ENCODE data around the gene C9.
"Not testable (repeated sequence)": the region's sequence is repeated elsewhere in the genome, so short reads cannot be mapped to it uniquely, and the experiment has no call there.

Gene C9

DNA sequence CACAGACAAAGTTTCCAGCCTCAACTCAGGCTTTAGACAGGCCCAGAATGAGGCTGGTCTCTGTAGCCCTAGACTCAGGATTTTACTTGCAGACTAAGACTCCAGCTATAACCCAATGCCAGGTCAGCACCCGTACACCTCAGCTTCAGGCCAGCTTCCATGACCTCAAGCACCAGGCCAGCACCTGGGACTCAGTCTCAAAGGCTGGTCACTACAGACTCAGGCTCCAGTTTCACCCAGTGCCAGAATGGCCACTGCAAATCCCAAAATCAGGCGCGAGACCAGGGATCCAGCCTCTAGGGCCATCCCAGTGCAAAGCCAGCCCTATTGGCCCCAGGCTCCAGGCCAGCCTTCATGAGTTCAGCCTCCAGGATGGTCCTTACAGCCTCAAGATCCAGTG lies 44.9 kb downstream of the C9 start:
- no peak for DNase-seq

DNA sequence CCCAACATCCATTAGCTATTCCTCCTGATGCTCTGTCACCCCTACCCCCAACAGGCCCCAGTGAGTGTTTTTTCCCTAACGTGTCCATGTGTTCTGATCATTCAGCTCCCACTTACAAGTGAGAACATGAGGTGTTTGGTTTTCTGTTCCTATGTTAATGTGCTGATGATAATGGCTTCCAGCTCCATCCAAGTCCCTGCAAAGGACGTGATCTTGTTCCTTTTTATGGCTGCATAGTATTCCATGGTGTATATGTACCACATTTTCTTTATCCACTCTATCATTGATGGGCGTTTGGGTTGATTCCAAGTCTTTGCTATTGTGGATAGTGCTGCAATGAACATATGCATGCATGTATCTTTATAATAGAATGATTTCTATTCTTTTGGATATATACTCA lies 47.8 kb downstream of the C9 start:
- not testable (repeated sequence) for DNase-seq

DNA sequence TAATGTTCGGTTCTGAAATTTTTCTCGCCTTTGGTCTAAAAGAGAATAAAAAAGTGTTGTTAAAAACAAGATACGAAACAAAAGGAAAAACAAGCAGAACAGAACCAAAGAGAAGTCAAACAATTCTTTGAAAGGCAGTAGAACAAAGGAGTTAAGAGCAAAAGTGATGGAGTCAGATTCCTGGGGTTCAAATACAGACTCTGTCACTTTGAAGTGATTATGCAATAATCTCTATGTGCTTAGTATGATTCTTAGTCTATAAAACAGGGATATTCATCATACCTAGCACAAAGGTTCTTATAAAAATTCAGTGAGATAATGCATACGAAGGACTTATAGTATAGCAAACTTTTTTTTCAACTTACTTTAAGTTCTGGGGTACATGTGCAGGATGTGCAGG lies 48.3 kb downstream of the C9 start:
- no peak for DNase-seq

DNA sequence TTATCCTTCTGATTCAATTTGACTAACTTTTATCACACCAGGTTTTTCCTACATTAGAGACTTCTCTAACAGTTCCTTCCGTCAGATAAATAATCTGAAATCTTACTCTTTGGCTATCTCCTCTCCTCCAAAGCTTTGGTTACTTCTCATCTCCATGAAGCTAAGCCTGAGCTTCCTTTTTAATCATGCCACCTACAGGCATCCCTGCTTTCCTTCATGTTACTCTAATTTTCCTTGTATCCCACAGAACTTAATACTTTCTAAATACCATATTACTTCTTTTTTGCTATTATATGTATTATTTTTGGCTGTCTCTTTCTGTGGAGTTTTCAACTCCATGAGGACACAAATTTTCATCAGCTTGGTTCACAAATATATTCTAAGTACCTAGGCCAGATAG lies 49.7 kb downstream of the C9 start:
- no peak for DNase-seq

DNA sequence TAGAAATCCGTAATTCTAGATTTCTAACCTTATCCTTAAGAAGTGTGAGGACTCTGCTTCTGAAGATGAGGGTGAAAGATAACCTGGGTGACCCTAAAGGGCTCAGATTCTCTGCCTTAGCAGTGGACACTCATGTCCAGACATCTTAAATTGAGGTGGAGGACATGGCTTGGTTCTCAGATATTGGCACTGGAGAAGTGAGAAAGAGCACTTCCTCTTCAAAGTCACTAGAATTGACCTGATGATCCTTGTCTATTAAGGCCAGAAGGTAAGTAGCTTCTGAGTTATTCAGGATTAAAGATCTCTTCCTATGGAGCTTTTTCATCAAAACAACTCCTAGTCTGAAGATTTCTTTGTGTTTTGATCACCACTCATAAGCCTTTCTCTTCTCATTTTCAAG lies 54.8 kb downstream of the C9 start:
- no peak for DNase-seq

DNA sequence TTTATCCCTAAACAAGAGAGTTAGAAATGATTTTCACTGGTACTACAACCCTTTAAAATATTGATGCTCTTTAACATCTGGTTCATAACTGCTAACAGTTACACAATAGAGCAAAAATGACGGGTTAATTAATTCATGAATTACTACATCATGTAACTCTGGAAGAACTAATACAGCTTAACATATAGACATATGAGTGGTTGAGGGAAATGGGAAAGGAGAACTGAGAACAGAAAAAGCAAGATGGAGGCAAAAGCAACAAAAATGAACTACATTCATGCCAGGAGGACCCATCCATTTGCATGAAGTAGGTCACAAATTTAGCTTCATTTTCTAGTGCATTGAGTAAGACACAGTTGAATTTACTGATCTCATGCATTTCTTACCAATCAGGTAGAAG lies 61.8 kb downstream of the C9 start:
- DNase-seq: no peak

DNA sequence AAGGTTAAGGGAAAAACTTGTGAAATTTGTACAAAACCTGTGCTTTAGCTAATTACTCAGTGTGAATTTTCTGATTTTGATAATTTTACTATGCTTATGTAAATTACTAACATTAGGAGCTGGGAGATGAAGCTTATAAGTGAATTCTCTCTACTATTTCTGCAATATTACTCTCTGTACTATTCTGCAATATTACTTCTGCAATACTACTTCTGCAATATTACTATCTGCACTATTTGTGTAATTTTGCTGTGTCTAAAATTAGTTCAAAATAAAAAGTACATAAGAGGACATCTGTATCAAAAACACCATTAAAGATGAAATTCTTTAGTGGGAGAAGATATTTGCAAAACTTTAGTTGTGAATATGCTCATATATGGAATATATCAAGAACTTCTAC lies 62.9 kb downstream of the C9 start:
- DNase-seq: no peak

DNA sequence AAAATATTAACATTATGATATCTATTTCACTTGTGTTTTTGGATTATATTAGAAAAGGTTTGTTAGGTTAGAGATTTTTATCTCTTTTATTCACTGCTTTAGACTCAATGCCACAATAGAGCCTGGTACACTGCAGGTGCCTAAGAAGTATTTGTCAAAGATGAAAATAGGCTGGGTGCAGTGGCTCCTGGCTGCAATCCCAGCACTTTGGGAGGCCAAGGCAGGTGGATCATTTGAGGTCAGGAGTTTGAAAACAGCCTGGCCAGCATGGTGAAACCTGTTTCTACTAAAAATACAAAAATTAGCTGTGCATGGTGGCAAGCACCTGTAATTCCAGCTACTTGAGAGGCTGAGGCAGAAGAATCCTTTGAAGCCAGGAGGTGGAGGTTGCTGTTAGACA lies 64.3 kb downstream of the C9 start:
- no peak for DNase-seq

DNA sequence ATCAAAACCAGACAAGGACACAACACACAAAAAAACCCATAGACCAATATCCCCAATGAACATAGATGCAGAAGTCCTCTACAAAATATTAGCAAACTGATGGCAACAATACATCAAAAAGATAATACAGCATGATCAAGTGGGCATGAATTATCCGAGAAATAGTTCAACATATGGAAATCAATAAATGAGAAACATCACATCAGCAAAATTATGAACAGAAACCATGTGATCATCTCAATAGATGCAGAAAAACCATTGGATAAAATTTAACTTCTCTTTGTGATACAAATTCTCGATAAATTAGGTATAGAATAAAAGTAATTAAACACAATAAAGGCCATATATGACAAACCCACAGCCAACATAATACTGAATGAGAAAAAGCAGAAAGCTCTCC lies 69.6 kb downstream of the C9 start:
- no peak for DNase-seq

DNA sequence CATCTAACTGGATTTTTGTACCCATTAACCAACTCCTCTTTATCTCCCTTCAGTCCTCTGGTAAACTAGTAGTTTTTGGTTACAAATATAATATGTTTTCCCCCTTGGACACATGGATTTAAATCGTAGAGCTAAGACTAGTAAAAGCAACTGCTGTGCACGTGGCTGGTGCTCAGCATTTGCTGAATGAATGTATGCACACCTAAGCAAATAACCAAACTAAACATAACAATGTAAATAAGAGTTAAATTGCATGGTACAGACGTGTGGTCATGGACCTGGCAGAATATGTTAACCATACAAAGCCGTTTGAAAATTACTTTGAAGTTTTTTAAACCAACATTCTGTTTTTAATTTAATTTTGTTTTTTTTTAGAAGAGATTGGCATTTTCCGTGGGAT lies 79.7 kb downstream of the C9 start:
- DNase-seq: no peak

DNA sequence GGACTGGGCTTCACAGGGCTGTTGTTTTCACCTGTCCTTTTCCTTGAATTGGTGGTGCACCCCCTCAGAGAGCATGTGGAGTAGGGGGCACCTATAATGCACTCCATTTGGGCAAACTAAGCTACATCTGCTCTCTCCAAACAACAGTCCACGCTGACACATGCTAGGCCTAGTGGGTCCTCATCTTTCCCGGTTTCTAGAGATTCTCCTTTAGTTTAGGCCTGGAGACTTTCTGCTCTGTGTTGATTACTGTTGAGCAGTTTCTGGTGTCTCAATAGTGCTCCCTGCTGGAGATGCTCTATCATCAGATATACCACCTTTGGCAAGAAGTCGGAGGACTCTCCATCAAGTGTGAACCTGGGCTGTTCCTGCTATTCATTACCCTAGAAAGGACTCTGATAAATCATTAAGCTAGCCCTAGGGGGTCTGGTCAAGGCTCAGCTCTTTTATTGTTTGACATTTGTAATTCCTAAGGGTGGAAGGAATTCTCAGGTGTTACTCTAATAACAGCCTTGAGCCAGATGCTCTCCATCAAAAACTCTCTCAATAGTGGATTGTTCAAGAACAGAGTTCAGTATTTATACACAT lies 81.0 kb downstream of the C9 start:
- DNase-seq: no peak

DNA sequence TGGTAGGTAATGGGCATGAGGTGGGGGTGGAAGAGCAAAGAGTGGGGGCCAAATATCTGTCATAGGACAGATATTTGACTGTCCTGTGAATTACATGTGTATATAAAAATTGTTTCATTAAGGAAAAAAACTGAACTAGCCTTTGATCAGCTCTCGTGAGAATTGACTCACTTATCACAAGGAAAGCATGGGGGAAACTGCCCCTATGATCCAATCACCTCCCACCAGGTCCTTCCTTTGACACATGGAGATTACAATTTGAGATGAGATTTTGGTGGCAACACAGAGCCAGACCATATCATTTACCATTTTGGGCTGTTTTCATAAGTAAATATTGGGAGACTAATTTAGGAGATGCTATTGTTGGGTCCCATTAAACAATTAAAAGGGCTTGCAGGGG lies 81.7 kb downstream of the C9 start:
- DNase-seq: no peak

DNA sequence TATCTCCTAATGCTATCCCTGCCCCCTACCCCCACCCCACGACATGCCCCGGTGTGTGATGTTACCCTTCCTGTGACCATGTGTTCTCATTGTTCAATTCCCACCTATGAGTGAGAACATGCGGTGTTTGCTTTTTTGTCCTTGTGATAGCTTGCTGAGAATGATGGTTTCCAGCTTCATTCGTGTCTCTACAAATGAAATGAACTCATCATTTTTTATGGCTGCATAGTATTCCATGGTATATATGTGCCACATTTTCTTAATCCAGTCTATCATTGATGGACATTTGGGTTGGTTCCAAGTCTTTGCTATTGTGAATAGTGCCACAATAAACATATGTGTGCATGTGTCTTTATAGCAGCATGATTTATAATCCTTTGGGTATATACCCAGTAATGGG lies 88.4 kb downstream of the C9 start:
- not testable (repeated sequence) for DNase-seq

DNA sequence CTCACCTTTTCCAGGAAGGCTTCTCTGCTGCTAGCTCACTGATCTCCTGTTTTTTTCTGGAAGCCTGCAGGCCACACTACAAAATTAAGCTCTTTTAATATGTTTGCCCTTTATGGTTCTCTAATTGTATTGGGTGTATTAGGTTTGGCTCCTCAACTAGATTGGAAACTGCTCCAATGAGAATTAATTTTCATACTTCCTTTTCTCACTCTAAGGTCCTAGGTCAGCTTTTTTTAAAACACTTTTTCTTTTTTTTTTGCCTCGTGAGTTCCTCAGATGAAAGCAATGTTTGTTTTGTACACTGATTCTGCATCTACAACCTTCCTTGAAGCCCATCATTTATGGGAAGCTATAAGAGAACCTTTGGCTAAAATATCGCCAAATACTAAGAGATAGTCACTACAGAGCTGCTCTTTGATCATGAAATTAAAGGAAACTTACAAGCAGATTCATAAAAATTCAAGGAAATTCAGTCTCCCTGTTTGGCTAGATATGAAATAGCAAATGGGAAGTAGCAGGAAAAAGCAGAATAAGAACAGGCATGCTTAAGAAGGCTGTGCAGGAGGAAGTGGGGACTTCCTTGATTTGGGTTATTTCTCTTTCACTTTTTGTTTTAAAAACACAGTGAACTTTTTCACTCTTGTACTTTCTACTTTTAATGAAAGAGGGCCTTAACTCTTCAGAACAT lies 89.8 kb downstream of the C9 start:
- no peak for DNase-seq

DNA sequence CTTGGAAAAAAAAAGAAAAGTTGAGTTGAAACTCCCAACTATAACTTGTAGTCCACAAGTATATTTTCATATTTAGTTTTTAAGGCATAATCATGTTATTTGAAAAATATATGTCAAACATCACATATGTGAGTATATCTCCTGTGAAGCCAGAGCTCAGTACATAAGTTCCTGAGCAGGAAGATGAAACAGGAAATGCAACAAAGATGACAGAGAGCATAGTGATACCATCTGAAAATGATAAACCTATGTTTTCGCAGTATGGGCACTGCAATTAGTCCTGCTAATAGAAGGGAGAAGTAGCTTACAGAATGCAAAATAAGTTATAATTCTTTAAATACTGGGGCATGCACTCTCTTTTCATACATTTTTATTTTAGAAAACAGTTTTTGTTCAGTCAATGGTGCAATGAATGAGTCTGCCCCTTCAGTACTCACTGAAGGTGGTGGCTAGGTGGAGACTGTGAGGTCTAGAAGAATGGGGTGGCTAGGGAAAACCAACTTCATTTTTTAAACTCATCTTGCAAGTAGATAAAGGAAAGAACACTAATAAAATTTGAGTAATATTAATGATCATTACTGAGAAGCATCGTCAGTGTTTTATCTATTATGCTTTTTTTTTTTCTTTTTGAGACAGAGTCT lies 90.9 kb downstream of the C9 start:
- DNase-seq: no peak

DNA sequence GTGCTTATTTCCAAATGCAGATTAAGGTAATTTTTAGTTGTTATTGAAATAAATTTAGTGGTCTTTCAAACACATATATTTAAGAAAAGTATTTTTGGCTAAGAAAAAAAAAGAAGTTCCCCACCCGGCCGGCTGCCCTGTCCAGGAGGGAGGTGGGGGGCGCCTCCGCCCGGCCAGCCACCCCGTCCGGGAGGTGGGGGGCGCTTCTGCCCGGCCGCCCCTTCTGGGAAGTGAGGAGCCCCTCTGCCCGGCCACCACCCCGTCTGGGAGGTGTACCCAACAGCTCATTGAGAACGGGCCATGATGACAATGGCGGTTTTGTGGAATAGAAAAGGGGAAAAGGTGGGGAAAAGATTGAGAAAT lies 91.4 kb downstream of the C9 start:
- DNase-seq: not testable (repeated sequence)

DNA sequence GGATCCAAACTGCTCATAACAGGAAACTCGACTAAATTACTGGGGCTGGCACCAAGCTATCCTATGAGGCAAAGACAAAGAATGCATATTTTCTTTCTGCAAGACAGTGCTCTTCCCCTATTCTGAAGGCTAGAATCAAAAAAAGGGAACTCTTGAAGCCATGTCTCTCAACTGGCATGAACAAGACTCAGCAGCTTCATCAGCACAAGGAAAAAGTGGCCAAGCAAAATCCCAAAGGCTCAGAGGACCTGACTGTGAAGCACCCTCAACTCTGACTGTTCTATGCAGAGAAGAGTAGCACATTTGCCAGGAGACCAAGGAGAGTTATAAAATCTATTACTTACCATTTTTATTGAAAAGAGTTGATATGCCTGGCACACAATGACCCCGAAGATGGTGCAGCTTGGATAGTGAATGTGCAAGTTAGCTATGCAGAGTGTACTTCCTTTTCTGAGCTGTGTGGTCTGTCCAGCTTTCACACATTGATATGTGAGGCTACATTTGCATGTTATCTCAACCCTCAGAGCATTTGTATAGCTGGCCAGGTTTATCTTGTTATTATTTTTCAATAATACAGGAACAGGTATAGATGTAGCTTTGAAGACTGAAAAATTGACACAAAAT lies 94.0 kb downstream of the C9 start:
- no peak for DNase-seq

DNA sequence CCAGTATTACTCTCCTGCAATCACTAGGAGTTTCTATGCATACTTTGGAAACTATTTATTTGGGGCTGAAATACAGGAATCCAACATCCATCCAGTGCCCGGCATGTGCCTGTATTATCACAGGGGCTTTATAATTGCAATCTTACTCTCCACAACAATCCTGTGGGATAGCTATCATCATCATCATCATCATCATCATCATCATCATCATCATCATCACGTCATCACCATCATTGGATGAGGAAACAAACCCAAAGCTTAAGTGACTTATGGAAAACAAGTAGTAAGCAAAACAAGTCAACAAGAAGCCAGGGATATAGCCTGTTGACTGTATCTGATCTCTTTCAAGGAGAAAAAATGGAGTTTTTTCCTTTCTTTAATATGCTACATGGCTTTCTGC lies 97.1 kb downstream of the C9 start:
- no peak for DNase-seq

DNA sequence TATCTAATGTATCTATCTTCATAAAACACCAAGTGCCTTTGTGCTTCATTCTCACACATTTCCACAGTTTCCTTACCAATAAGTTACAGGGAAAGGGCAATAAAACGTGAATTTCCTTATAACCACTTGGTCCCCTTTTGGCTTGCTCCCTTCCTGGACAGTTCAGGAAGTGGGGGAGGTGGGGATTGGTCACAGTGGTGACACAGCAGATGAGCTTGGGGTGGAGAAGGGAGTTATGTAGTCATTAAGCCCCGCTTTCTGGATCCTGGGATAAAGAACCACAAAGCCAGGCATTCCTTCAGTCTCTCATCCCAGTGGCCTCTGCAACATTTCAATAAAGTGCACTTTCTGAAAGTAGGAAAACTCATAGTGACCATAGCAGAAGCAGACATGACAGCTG lies 97.9 kb downstream of the C9 start:
- no peak for DNase-seq

DNA sequence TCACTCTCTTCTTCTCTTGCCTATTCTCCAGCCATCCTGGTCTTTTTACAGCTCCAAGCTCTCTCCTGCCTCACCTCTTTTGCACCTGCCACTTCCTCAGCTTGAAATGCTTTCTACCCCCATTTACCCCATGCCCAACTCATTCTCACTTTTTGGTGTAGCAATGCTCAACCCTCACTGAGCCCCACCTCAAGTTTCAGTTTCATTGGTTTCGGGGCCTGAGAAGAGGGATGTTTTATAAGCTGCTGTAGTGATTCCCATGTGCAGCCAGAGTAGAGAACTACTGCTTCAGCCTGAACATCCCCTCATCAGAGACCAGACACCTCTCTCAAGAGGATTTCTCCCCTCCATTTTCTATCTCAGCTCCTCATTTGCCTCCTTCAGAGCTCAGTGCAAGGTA lies 99.8 kb downstream of the C9 start:
- no peak for DNase-seq

DNA sequence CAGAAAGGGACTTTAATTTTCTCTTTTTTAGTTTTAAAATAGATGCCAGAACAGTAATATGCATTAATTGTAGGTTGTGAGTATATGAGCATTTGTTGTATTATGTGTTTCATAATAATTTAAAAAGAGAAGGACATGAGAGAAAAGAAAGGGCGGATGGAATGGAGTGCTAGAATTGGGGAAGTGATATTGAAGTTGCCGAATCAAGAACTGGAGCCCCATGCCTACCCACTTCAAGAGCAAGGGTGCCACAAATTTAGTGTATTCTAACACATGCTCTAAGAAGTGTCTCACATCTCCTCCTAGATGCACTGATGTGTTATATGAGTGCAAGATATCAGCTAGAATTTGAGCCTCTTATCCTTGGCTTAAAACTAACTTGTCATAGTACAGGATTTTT lies 101.3 kb downstream of the C9 start:
- DNase-seq: no peak

DNA sequence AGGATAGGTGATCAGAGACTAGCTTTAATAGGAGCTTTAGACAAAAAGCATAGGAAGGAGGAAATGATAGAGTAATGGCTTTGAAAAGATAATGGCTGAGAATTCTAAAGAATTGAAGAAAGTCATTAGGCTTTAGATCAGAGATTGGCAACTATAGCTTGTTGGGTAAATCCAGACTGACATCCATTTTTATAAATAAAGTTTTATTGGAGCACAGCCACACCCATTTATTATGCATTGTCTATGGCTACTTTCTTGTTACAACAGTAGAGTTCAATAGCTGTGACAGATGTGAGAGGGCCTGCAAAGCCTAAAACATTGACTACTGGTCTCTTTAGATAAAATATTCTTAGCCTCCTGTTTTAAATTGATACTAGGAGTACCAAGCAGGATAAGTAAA lies 104.2 kb downstream of the C9 start:
- DNase-seq: no peak

DNA sequence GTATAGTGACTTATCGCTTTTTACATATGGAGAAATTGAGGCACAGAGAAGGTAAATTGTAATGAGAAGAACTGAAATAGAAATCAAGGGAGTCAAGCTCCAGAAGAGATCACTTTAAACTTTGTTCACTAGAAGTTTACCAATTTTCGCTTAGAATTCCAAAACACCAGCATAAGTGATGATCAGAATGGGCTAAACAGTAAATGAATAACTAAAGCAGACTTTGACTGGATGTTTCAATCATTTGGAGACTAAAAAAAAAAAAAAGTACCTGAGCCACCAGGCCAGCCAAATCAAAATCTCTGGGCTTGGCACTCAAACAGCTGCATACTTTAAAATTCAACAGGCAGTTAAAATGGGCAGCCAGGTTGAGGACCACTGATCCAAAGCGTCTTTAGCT lies 106.7 kb downstream of the C9 start:
- DNase-seq: no peak

DNA sequence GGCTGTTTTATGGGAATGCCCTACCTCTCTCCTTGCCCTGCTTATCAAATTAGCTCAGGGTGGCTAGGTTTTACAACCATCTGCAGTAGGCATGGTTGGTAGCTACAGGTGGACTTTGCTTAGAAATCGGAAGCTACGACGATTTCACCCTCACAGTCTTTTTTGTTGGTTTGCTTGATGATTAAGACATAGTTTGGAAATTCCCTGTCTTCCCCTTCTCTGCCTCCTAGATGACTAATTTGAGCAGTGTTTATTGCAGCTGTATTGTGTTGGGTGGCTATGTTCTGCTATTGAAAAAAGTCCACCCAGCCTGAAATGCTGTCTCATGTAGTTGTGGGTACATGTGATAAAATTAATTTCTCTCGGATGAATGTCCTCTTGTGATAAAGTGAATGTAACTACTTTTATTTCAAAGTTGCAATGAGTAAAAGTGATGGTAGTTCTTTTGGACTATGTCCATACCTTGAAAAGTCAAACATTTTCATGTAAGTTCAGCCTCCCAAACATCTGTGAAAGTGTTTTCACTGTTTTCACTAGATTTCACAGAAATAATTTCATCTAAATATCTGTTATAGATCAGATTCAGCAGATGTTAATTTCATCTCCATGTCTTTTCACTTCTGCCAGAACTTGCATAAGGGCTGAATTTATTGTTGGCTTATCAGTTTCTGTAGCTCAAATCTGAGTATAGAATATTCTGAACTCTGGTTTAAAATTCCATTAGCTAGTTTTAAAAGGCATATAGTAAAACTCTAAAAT lies 107.6 kb downstream of the C9 start:
- no peak for DNase-seq
